Aorta (tissue), 5 donors: ENCODE results near the gene TAGLN2. TPM values are rescaled to one million over a fixed set of nuclear protein-coding genes. Genes with fewer than 3 reads are reported as not detected.

Experiments used
- ATAC-seq: fragments of 200-7000 bp; cut with Tn5 transposase; one replicate; pipeline ENCODE4 v1.9.1; 2022; ENCODE audit warnings: moderate library complexity; ENCODE audit not compliant: low FRiP score
- DNase-seq, 2 donors: peaks; one replicate each; pipeline ENCODE4 v3.0.0-alpha.2; 2020
- H3K27ac ChIP-seq, 2 donors: one replicate each; pipeline ENCODE4 v1.5.1; 2013; ENCODE audit warnings: low read length in 2 of 2, mild to moderate bottlenecking in 2 of 2, moderate library complexity in 2 of 2, control low read depth in 1 of 2, inconsistent platforms in 1 of 2, low read depth in 1 of 2
- H3K27me3 ChIP-seq, 2 donors: one replicate each; pipeline ENCODE4 v1.6.1; 2013; ENCODE audit warnings: control low read depth in 1 of 2, low read length in 1 of 2, mild to moderate bottlenecking in 1 of 2, moderate library complexity in 1 of 2; ENCODE audit not compliant: insufficient read depth in 2 of 2, control insufficient read depth in 1 of 2
- H3K36me3 ChIP-seq, 2 donors: one replicate each; pipeline ENCODE4 v1.6.1; 2013; ENCODE audit warnings: control low read depth in 1 of 2, low read length in 1 of 2, mild to moderate bottlenecking in 1 of 2; ENCODE audit not compliant: insufficient read depth in 2 of 2, control insufficient read depth in 1 of 2
- H3K4me1 ChIP-seq, 2 donors: one replicate each; pipeline ENCODE4 v1.6.1; 2013; ENCODE audit warnings: low read length in 2 of 2, control low read depth in 1 of 2, mild to moderate bottlenecking in 1 of 2, moderate library complexity in 1 of 2; ENCODE audit not compliant: insufficient read depth in 2 of 2, control insufficient read depth in 1 of 2
- H3K4me3 ChIP-seq, 2 donors: one replicate each; pipeline ENCODE4 v1.5.1; 2013; ENCODE audit warnings: low read length in 2 of 2, control low read depth in 1 of 2, mild to moderate bottlenecking in 1 of 2
- H3K9me3 ChIP-seq: one replicate; pipeline ENCODE4 v1.6.1; 2013; ENCODE audit warnings: mild to moderate bottlenecking, low read length; ENCODE audit not compliant: control insufficient read depth
- WGBS, 2 donors: extraction: QIAGEN DNeasy Blood & Tissue Kit; methylation state at CpG; one replicate each; pipeline ENCODE4 v1.1.7; 2013; 5-methylcytosine and 5-hydroxymethylcytosine counted together
- intact Hi-C, 2 donors: fragments of 100-400 bp; cut with DNase I; formaldehyde crosslinking; loops; one replicate each; pipeline versions ENCODE4 v1.14.2 to v1.15.0; 2022
- polyA plus RNA-seq, 2 donors: library from polyadenylated mRNA; stranded (reverse); fragments of 200-250 nt; gene quantifications; one replicate each; pipeline ENCODE4 v1.2.3, GENCODE V29; 2013
- total RNA-seq, 2 donors: library from RNA; stranded (reverse); fragmentation: NEBNext Ultra II Directional; extraction: Animal tissue kit (Norgen Biotek cat#: 25700); gene quantifications; one replicate each; pipeline ENCODE4 v1.2.1, GENCODE V29; 2021
- donor health status: healthy with polysubstance abuse.
- donor health status: Bipolar disorder and iron deficiency.
- donor health status: DM: no; HTN: no; CAD: no.
- donor health status: DM: no; HTN: no; CAD: no.
- donor health status: DM: yes; HTN: yes; CAD: no.

The TAGLN2 gene
- total and polyA plus RNA-seq, 4 donors, result 316 to 383 (median 350) TPM

GRCh38 chr1:159944623-159945455 lies 19.5 kb upstream of the TAGLN2 start:
- no peak for DNase-seq
- intact Hi-C loops, result loop anchor here (2.0 to 5.0 kb wide), 3 partner anchors 56 to 148 kb away; no protein-coding TSS in a partner anchor
- Histone ChIP-seq H3K4me1 (no peaks in the 10 kb centered on the region), H3K27ac (no peak overlapping the region), H3K36me3 (no peaks in the 10 kb centered on the region), H3K27me3 (no peaks in the 10 kb centered on the region), H3K4me3 (no peak overlapping the region), H3K9me3 (no peaks in the 10 kb centered on the region)
- ATAC-seq, result no peak
- WGBS, 2 donors, result 25 to 28% methylated on average over 11 of the region's 11 CpGs

- intact Hi-C loops, result loop anchor here in 1 of 2 donors (2.0 to 5.0 kb wide), 2 partner anchors 57 to 147 kb away; no protein-coding TSS in a partner anchor
- no peaks in the 10 kb centered on the region for H3K36me3 ChIP-seq
- no peaks in the 10 kb centered on the region for H3K4me1 ChIP-seq
- no peak for DNase-seq
- ATAC-seq, result no peak
- no peak overlapping the region for H3K27ac ChIP-seq
- no peaks in the 10 kb centered on the region for H3K27me3 ChIP-seq
- whole genome bisulfite sequencing, 2 donors, result 72 to 80% methylated on average over 9 of the region's 9 CpGs
- no peak overlapping the region for H3K4me3 ChIP-seq
- no peaks in the 10 kb centered on the region for H3K9me3 ChIP-seq
Observed at GRCh38 chr1:159943908-159944622, 18.8 kb upstream of the TAGLN2 start.

- H3K4me1 ChIP-seq, result no peaks in the 10 kb centered on the region
- no peak overlapping the region for H3K4me3 ChIP-seq
- ATAC-seq (no peak), DNase-seq (no peak)
- no peaks in the 10 kb centered on the region for H3K27me3 ChIP-seq
- intact Hi-C loops, result loop anchor here in 1 of 2 donors (5.0 kb wide), 1 partner anchor 146 kb away; no protein-coding TSS in a partner anchor
- H3K27ac ChIP-seq, result no peak overlapping the region
- H3K36me3 ChIP-seq, result no peaks in the 10 kb centered on the region
- no peaks in the 10 kb centered on the region for H3K9me3 ChIP-seq
- WGBS, 2 donors, result 81 to 83% methylated on average over 5 of the region's 5 CpGs
Observed at GRCh38 chr1:159943278-159943640, 18.0 kb upstream of the TAGLN2 start.

GRCh38 chr1:159942632-159943277 lies 17.4 kb upstream of the TAGLN2 start:
- intact Hi-C loops, result loop anchor here in 1 of 2 donors (5.0 kb wide), 1 partner anchor 145 kb away; no protein-coding TSS in a partner anchor
- H3K27ac ChIP-seq, result no peak overlapping the region
- H3K36me3 ChIP-seq, result no peaks in the 10 kb centered on the region
- no peaks in the 10 kb centered on the region for H3K4me1 ChIP-seq
- no peaks in the 10 kb centered on the region for H3K27me3 ChIP-seq
- ATAC-seq (no peak), DNase-seq (peak in 1 of 2 donors; percentile 42)
- H3K9me3 ChIP-seq, result no peaks in the 10 kb centered on the region
- H3K4me3 ChIP-seq, result no peak overlapping the region
- WGBS, 2 donors, result 90% methylated on average over 15 of the region's 15 CpGs

GRCh38 chr1:159941591-159942560 lies 16.6 kb upstream of the TAGLN2 start:
- Histone ChIP-seq H3K36me3 (no peaks in the 10 kb centered on the region), H3K4me1 (no peaks in the 10 kb centered on the region), H3K27me3 (no peaks in the 10 kb centered on the region), H3K27ac (no peak overlapping the region), H3K9me3 (no peaks in the 10 kb centered on the region), H3K4me3 (no peak overlapping the region)
- intact Hi-C loops, result loop anchor here in 1 of 2 donors (5.0 kb wide), 1 partner anchor 145 kb away; no protein-coding TSS in a partner anchor
- 81 to 83% methylated on average over 14 to 15 of the region's 15 CpGs for WGBS, 2 donors
- DNase-seq (peak in 1 of 2 donors; percentile 48), ATAC-seq (no peak)

- Histone ChIP-seq H3K9me3 (no peaks in the 10 kb centered on the region), H3K27me3 (no peaks in the 10 kb centered on the region), H3K4me1 (no peaks in the 10 kb centered on the region), H3K36me3 (no peaks in the 10 kb centered on the region), H3K27ac (no peak overlapping the region), H3K4me3 (no peak overlapping the region)
- intact Hi-C loops, result loop anchor here in 1 of 2 donors (5.0 kb wide), 1 partner anchor 144 kb away; no protein-coding TSS in a partner anchor
- ATAC-seq (no peak), DNase-seq (peak in 1 of 2 donors; percentile 39)
- 73 to 86% methylated on average over 5 of the region's 5 CpGs for WGBS, 2 donors
Observed at GRCh38 chr1:159941141-159941540, 15.8 kb upstream of the TAGLN2 start.

- H3K27me3 ChIP-seq, result no peaks in the 10 kb centered on the region
- no peak overlapping the region for H3K4me3 ChIP-seq
- no peaks in the 10 kb centered on the region for H3K9me3 ChIP-seq
- H3K36me3 ChIP-seq, result no peaks in the 10 kb centered on the region
- peak in 1 of 2 donors; percentile 51 for DNase-seq
- intact Hi-C loops, result loop anchor here in 1 of 2 donors (5.0 kb wide), 1 partner anchor 143 kb away; no protein-coding TSS in a partner anchor
- H3K4me1 ChIP-seq, result no peaks in the 10 kb centered on the region
- ATAC-seq, result no peak
- 95 to 97% methylated on average over 11 of the region's 11 CpGs for WGBS, 2 donors
- H3K27ac ChIP-seq, result no peak overlapping the region
Observed at GRCh38 chr1:159940006-159940620, 14.8 kb upstream of the TAGLN2 start.
